HEK293 (cell line): Measurements from ENCODE around the gene CIRBP.
A peak's percentile ranks its signal among the peaks of the same experiment; 100 is the strongest.

Source experiments
- CTCF ChIA-PET: fragments of 350-600 bp; formaldehyde crosslinking; extraction: SDS; loops from one replicate; lab custom pipeline; 2021; ENCODE audit warnings: antibody characterized with exemption; lab: Yijun Ruan, JAX
- POLR2A ChIA-PET: fragments of 300-600 bp; formaldehyde crosslinking; extraction: SDS; loops from one replicate; lab custom pipeline; 2020; ENCODE audit warnings: antibody characterized with exemption, inconsistent platforms; lab: Yijun Ruan, JAX
- H3K27ac ChIP-seq: fragments of 200-500 bp; sonication (Bioruptor generic); 2 replicates; pipeline ENCODE4 v1.5.1; 2014; ENCODE audit warnings: low read depth, low read length, control low read depth, inconsistent platforms; ENCODE audit errors: extremely low read depth
- H3K36me3 ChIP-seq, 2 experiments: fragments of 200-500 bp in 1 of 2; sonication (Bioruptor generic) in 1 of 2; 1 replicate in 1 of 2; 2 replicates in 1 of 2; pipeline ENCODE4 v1.5.1; 2014 to 2017; ENCODE audit warnings: inconsistent platforms in 2 of 2, low read length in 2 of 2; ENCODE audit not compliant: control insufficient read depth in 2 of 2, insufficient read depth in 1 of 2
- H3K4me1 ChIP-seq: fragments of 200-500 bp; sonication (Bioruptor generic); 2 replicates; pipeline ENCODE4 v1.5.1; 2014; ENCODE audit warnings: mild to moderate bottlenecking, low read length, inconsistent platforms; ENCODE audit not compliant: control insufficient read depth, insufficient read depth
- H3K4me3 ChIP-seq: 2 replicates; pipeline ENCODE4 v1.5.1; 2011; ENCODE audit warnings: low read depth, mild to moderate bottlenecking, control low read depth, low read length, moderate library complexity
- H3K9me3 ChIP-seq: fragments of 200-500 bp; sonication (Bioruptor generic); 2 replicates; pipeline ENCODE4 v1.5.1; 2014; ENCODE audit warnings: low read depth, low read length, inconsistent platforms; ENCODE audit not compliant: control insufficient read depth, insufficient read depth
- BCL11B ChIP-seq: fragments of 450-650 bp; formaldehyde crosslinking; IDR thresholded peaks from 2 replicates; pipeline ENCODE4 v1.5.1; 2016; ENCODE audit warnings: low read depth, missing biosample characterization, missing genetic modification characterization
- GLIS1 ChIP-seq: fragments of 450-650 bp; formaldehyde crosslinking; IDR thresholded peaks from 2 replicates; pipeline ENCODE4 v1.5.1; 2016; ENCODE audit warnings: missing biosample characterization, missing genetic modification characterization
- KLF1 ChIP-seq: fragments of 450-650 bp; formaldehyde crosslinking; IDR thresholded peaks from 2 replicates; pipeline ENCODE4 v1.5.1; 2016; ENCODE audit warnings: missing biosample characterization, missing genetic modification characterization
- KLF8 ChIP-seq: fragments of 450-650 bp; formaldehyde crosslinking; IDR thresholded peaks from 2 replicates; pipeline ENCODE4 v1.5.1; 2016; ENCODE audit warnings: missing biosample characterization, missing genetic modification characterization
- KLF9 ChIP-seq: fragments of 450-650 bp; formaldehyde crosslinking; IDR thresholded peaks from 2 replicates; pipeline ENCODE4 v1.5.1; 2016; ENCODE audit warnings: missing biosample characterization, missing genetic modification characterization, low read depth
- OSR2 ChIP-seq: fragments of 450-650 bp; formaldehyde crosslinking; IDR thresholded peaks from 2 replicates; pipeline ENCODE4 v1.5.1; 2016; ENCODE audit warnings: missing biosample characterization, missing genetic modification characterization
- SCRT2 ChIP-seq: fragments of 450-650 bp; formaldehyde crosslinking; IDR thresholded peaks from 2 replicates; pipeline ENCODE4 v1.5.1; 2016; ENCODE audit warnings: missing biosample characterization, missing genetic modification characterization
- WT1 ChIP-seq: fragments of 450-650 bp; formaldehyde crosslinking; IDR thresholded peaks from 2 replicates; pipeline ENCODE4 v1.5.1; 2016; ENCODE audit warnings: missing biosample characterization, missing genetic modification characterization
- ZFHX2 ChIP-seq: fragments of 450-650 bp; formaldehyde crosslinking; conservative IDR thresholded peaks from 2 replicates; pipeline ENCODE4 v1.5.1; 2016; ENCODE audit warnings: missing biosample characterization, missing genetic modification characterization
- ZIC2 ChIP-seq: fragments of 450-650 bp; formaldehyde crosslinking; IDR thresholded peaks from 2 replicates; pipeline ENCODE4 v1.5.1; 2016; ENCODE audit warnings: missing biosample characterization, missing genetic modification characterization
- ZNF157 ChIP-seq: fragments of 450-650 bp; formaldehyde crosslinking; IDR thresholded peaks from 2 replicates; pipeline ENCODE4 v1.5.1; 2016; ENCODE audit warnings: missing biosample characterization, missing genetic modification characterization
- ZNF202 ChIP-seq: fragments of 450-650 bp; formaldehyde crosslinking; IDR thresholded peaks from 2 replicates; pipeline ENCODE4 v1.5.1; 2016; ENCODE audit warnings: missing biosample characterization, missing genetic modification characterization, borderline replicate concordance
- ZNF239 ChIP-seq: fragments of 450-650 bp; formaldehyde crosslinking; IDR thresholded peaks from 2 replicates; pipeline ENCODE4 v1.5.1; 2016; ENCODE audit warnings: missing biosample characterization, missing genetic modification characterization
- ZNF248 ChIP-seq: fragments of 450-650 bp; formaldehyde crosslinking; IDR thresholded peaks from 2 replicates; pipeline ENCODE4 v1.5.1; 2017; ENCODE audit warnings: missing biosample characterization, missing genetic modification characterization
- ZNF302 ChIP-seq: fragments of 450-650 bp; formaldehyde crosslinking; IDR thresholded peaks from 2 replicates; pipeline ENCODE4 v1.5.1; 2016; ENCODE audit warnings: missing biosample characterization, missing genetic modification characterization, low read depth
- ZNF341 ChIP-seq: fragments of 450-650 bp; formaldehyde crosslinking; IDR thresholded peaks from 2 replicates; pipeline ENCODE4; 2016; ENCODE audit warnings: low read depth, missing biosample characterization, missing genetic modification characterization
- ZNF366 ChIP-seq: fragments of 450-650 bp; formaldehyde crosslinking; conservative IDR thresholded peaks from 2 replicates; pipeline ENCODE4 v1.5.1; 2016; ENCODE audit warnings: missing biosample characterization, missing genetic modification characterization
- ZNF521 ChIP-seq: fragments of 450-650 bp; formaldehyde crosslinking; IDR thresholded peaks from 2 replicates; pipeline ENCODE4 v1.5.1; 2017; ENCODE audit warnings: missing biosample characterization, mild to moderate bottlenecking, missing genetic modification characterization
- ZNF555 ChIP-seq: fragments of 450-650 bp; formaldehyde crosslinking; conservative IDR thresholded peaks from 2 replicates; pipeline ENCODE4 v1.5.1; 2017; ENCODE audit warnings: missing biosample characterization, mild to moderate bottlenecking, missing genetic modification characterization, inconsistent platforms
- ZNF610 ChIP-seq: fragments of 450-650 bp; formaldehyde crosslinking; IDR thresholded peaks from 2 replicates; pipeline ENCODE4 v1.5.1; 2016; ENCODE audit warnings: missing biosample characterization, missing genetic modification characterization, borderline replicate concordance
- ZNF670 ChIP-seq: fragments of 450-650 bp; formaldehyde crosslinking; IDR thresholded peaks from 2 replicates; pipeline ENCODE4 v1.5.1; 2016; ENCODE audit warnings: missing biosample characterization, missing genetic modification characterization, low read depth
- ZNF747 ChIP-seq: fragments of 450-650 bp; formaldehyde crosslinking; IDR thresholded peaks from 2 replicates; pipeline ENCODE4 v1.5.1; 2016; ENCODE audit warnings: missing biosample characterization, missing genetic modification characterization
- ZNF76 ChIP-seq: fragments of 450-650 bp; formaldehyde crosslinking; IDR thresholded peaks from 2 replicates; pipeline ENCODE4; 2016; ENCODE audit warnings: low read depth, missing biosample characterization, missing genetic modification characterization, borderline replicate concordance
- ZNF768 ChIP-seq: fragments of 450-650 bp; formaldehyde crosslinking; IDR thresholded peaks from 2 replicates; pipeline ENCODE4 v1.5.1; 2018; ENCODE audit warnings: missing biosample characterization, mild to moderate bottlenecking, missing genetic modification characterization
- TF ChIP-seq, protein P1 (sequence below): fragments of 450-650 bp; formaldehyde crosslinking; IDR thresholded peaks from 2 replicates; pipeline ENCODE4 v1.5.1; 2016; ENCODE audit warnings: missing biosample characterization, missing genetic modification characterization
- TF ChIP-seq, protein P2 (sequence below): fragments of 450-650 bp; formaldehyde crosslinking; IDR thresholded peaks from 2 replicates; pipeline ENCODE4 v1.5.1; 2016; ENCODE audit warnings: missing biosample characterization, missing genetic modification characterization

The CIRBP gene

GRCh38 chr19:1234051-1234954 lies 34.8 kb upstream of the CIRBP start:
- Histone ChIP-seq H3K36me3 (peaks cover 0 to 37% of the 10 kb centered on the region in 2 experiments; a peak in 1 of 3 replicates), H3K4me3 (no peak overlapping the region), H3K4me1 (no peaks in the 10 kb centered on the region; the same call in 1 of the 2 replicates), H3K9me3 (no peaks in the 10 kb centered on the region), H3K27ac (no peak overlapping the region)
- 0 out of 2 replicates have a peak, but pooled peaks have one; percentile 25 for TF ChIP-seq SCRT2 (tag by site-specific recombination)
- TF ChIP-seq, protein P1, sequence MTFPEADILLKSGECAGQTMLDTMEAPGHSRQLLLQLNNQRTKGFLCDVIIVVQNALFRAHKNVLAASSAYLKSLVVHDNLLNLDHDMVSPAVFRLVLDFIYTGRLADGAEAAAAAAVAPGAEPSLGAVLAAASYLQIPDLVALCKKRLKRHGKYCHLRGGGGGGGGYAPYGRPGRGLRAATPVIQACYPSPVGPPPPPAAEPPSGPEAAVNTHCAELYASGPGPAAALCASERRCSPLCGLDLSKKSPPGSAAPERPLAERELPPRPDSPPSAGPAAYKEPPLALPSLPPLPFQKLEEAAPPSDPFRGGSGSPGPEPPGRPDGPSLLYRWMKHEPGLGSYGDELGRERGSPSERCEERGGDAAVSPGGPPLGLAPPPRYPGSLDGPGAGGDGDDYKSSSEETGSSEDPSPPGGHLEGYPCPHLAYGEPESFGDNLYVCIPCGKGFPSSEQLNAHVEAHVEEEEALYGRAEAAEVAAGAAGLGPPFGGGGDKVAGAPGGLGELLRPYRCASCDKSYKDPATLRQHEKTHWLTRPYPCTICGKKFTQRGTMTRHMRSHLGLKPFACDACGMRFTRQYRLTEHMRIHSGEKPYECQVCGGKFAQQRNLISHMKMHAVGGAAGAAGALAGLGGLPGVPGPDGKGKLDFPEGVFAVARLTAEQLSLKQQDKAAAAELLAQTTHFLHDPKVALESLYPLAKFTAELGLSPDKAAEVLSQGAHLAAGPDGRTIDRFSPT: peak; percentile 88
- no peak for TF ChIP-seq ZNF239 (tag by site-specific recombination)
- peak; percentile 45 for TF ChIP-seq BCL11B (tag by site-specific recombination)
- TF ChIP-seq, protein P2, sequence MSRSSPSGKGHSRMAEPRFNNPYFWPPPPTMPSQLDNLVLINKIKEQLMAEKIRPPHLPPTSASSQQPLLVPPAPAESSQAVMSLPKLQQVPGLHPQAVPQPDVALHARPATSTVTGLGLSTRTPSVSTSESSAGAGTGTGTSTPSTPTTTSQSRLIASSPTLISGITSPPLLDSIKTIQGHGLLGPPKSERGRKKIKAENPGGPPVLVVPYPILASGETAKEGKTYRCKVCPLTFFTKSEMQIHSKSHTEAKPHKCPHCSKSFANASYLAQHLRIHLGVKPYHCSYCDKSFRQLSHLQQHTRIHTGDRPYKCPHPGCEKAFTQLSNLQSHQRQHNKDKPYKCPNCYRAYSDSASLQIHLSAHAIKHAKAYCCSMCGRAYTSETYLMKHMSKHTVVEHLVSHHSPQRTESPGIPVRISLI (tag by site-specific recombination): no peak
- no peak for TF ChIP-seq GLIS1 (tag by site-specific recombination)
- TF ChIP-seq ZFHX2 (tag by site-specific recombination): no peak
- TF ChIP-seq KLF8: peak; percentile 48; the same call in 1 of the 2 replicates
- TF ChIP-seq KLF1 (tag by site-specific recombination): peak; percentile 52
- POLR2A ChIA-PET: no interaction called here
- CTCF ChIA-PET: interaction anchor here (0.7 kb wide), 1 partner anchor 12 kb away, joined by 5 read pairs; no protein-coding TSS in a partner anchor

- POLR2A ChIA-PET: no interaction called here
- no peaks in the 10 kb centered on the region; the same call in 1 of the 2 replicates for H3K4me1 ChIP-seq
- CTCF ChIA-PET: interaction anchor here (0.7 kb wide), 1 partner anchor 13 kb away, joined by 5 read pairs; no protein-coding TSS in a partner anchor
- TF ChIP-seq ZNF670 (tag by site-specific recombination) (no peak), ZNF366 (tag by site-specific recombination) (no peak), ZNF610 (tag by site-specific recombination) (no peak)
- H3K27ac ChIP-seq: no peak overlapping the region
- peaks cover 0 to 37% of the 10 kb centered on the region in 2 experiments; a peak in 1 of 3 replicates for H3K36me3 ChIP-seq
- H3K4me3 ChIP-seq: no peak overlapping the region
- no peaks in the 10 kb centered on the region for H3K9me3 ChIP-seq
These were observed 34.2 kb upstream of the CIRBP start for GRCh38 chr19:1234955-1235380.

- POLR2A ChIA-PET: interaction anchor here (0.8 to 1.5 kb wide), 2 partner anchors 17 to 33 kb away, joined by 4 read pairs; partner anchors contain the start of gene CIRBP
- Histone ChIP-seq H3K4me3 (peak overlapping the region; percentile 10; the same call in 1 of the 2 replicates), H3K9me3 (no peaks in the 10 kb centered on the region), H3K36me3 (peaks cover 0 to 37% of the 10 kb centered on the region in 2 experiments; a peak in 1 of 3 replicates), H3K27ac (no peak overlapping the region), H3K4me1 (no peaks in the 10 kb centered on the region; the same call in none of the 2 replicates)
- CTCF ChIA-PET: interaction anchor here (0.7 kb wide), 1 partner anchor 243 kb away, joined by 3 read pairs; no protein-coding TSS in a partner anchor
- peak; percentile 75 for TF ChIP-seq OSR2 (tag by site-specific recombination)
- peak; percentile 92 for TF ChIP-seq SCRT2 (tag by site-specific recombination)
- no peak for TF ChIP-seq ZNF768 (tag by site-specific recombination)
- peak; percentile 81 for TF ChIP-seq GLIS1 (tag by site-specific recombination)
- TF ChIP-seq ZNF302: no peak
- no peak for TF ChIP-seq WT1
- no peak for TF ChIP-seq ZNF555 (tag by site-specific recombination)
- TF ChIP-seq ZNF521 (tag by site-specific recombination): no peak
- no peak for TF ChIP-seq ZNF76
- TF ChIP-seq ZNF248: no peak
- no peak for TF ChIP-seq ZNF341
- no peak for TF ChIP-seq ZNF157 (tag by site-specific recombination)
- no peak for TF ChIP-seq ZNF202
- peak; percentile 84 for TF ChIP-seq ZIC2
- TF ChIP-seq ZNF747 (tag by site-specific recombination): no peak
- no peak for TF ChIP-seq KLF9 (tag by site-specific recombination)
These were observed 33.2 kb upstream of the CIRBP start for GRCh38 chr19:1235625-1236538.
